GM18499 (cell line): Measurements from ENCODE around the gene UAP1L1.
"Not testable (repeated sequence)": the region's sequence is repeated elsewhere in the genome, so short reads cannot be mapped to it uniquely, and the experiment has no call there.

Experiments
- ATAC-seq: cut with Tn5 transposase; IDR thresholded peaks from one replicate; pipeline ENCODE4 v1.9.1; 2021; ENCODE audit warnings: moderate number of reproducible peaks; ENCODE audit not compliant: insufficient read depth, unreplicated experiment

UAP1L1 gene

DNA sequence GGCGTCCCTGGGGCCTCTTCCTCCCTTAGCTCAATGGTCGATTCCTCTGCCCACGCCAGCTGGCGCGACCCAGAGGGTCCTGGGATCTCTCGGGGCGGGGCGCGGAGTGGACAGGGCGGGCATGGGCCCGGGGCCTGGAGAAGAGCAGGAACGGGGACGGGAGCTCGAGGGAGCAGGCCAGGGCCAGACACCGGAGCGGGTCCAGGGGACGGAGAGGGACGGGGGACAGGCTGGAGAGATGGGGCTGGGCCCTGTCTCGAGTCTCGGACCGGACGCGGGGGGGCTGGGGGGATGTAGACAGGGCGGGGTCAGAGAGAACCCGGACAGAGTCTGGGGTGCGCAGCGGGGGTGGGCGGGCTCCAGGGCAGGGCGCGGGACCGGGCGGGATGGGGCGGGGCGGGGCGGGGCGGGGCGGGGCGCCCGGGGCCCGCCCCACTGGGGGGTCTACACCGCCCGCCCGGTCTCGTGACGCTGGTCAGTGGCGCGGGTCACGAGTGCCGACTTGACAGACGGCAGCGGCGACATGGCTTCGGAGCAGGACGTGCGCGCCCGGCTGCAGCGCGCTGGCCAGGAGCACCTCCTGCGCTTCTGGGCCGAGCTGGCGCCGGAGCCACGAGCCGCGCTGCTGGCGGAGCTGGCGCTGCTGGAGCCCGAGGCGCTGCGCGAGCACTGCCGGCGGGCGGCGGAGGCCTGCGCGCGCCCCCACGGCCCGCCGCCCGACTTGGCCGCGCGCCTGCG lies at the start of gene UAP1L1:
UAP1L1 (plus strand) TSS at position 508 of the 738 bp plus-strand sequence; CDS start at position 524, 16 bp downstream.
- no peak for ATAC-seq

GRCh38 chr9:137028263-137029057 lies 48.9 kb upstream of the UAP1L1 start:
- ATAC-seq: no peak

GRCh38 chr9:137029058-137029936 lies 48.0 kb upstream of the UAP1L1 start:
- no peak for ATAC-seq

GRCh38 chr9:137030006-137030405 lies 47.3 kb upstream of the UAP1L1 start:
- no peak for ATAC-seq

DNA sequence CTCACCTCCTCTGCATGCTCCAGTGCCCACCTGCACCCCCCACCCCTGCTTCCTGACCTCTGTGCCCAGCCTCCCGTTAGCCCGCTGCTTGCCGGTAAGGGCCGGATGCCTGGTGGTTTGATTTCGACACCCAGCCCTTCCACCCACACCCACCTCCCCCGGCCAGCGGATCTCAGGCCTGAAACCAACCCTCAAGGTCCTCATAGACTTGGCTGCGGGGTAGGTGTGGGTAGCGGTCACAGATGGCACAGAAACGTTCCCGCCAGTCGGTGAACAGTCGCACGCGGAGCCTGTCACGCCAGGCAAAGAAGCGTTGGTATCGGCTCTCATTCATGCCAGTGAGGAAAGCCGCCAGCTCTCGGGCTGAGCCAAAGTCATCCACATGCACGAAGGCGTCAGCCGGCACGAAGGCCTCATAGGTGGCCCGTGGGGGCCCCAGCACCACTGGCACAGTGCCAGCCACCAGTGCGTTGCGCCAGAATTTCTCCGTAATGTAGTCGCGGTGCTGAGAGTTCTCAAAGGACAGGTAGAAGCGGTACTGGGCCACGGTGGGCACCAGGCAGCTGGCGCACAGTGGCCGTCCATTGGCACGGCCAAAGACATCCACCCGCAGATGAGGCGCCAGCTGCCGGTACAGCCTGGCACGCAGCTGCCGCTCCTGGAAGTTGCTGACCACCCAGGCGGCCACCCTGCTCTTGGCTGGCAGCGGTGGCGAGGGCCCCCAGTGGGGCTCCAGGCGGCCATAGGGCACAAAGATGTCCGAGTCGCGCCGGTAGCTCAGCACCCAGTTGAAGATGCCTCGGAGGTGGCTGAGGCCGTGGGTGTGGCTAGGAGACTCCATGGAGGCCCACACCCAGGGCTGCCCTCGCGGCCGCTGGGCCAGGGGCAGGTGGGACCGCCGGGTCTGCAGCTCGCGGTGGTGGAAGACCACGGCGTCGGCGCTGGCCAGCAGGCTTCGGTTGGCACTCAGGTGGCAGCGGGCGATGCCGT lies 46.5 kb upstream of the UAP1L1 start:
- ATAC-seq: no peak

- ATAC-seq: no peak
These were observed 45.2 kb upstream of the UAP1L1 start, which contains the start of gene FUT7 for GRCh38 chr9:137031904-137032640. FUT7 (minus strand) TSS chr9:137032088; CDS start chr9:137031991, 97 bp downstream.

- no peak for ATAC-seq
These were observed 44.5 kb upstream of the UAP1L1 start for GRCh38 chr9:137032858-137033257.

- not testable (repeated sequence) for ATAC-seq
These were observed 43.8 kb upstream of the UAP1L1 start for GRCh38 chr9:137033481-137033880.

- no peak for ATAC-seq
These were observed 43.1 kb upstream of the UAP1L1 start for GRCh38 chr9:137034039-137034708.

DNA sequence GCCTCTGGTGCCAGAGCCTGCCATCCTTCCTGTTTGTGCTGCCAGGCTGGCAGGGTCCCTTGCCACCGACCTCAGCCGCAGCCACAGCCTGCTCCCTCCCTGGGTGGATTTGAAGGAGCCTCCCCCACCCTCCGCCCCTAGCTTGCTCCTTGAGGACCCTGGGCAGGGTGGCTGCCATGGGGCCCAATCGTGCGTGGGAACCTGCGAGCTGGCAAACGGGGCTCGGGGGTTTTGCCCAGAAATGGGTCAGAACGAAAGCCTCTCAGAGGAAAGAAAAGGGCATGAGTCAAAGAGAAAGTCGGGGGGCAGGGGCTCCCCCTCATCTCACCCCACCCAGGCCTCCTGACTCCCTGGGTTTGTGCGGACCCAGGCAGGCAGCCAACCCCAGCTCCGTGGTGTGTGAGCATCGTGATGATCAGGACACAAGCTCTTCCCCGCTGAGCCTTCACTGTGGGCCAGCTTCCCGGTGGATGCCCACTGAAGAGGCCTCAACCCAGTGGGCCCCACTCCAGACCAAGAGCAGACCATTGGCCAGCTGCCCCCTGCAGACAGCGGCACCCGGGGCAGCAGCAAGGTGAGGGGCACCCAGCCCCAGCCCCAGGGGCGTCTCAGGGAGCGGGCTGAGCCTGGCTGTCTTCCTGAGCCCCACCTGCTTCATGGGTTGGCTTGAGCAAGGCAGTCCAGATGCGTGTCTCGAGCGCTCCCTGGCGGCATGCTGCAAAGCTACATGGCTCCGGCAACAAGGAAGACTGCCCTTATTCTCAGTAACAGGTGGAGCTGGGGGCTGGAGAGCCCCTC lies 42.4 kb upstream of the UAP1L1 start:
- no peak for ATAC-seq

GRCh38 chr9:137035507-137035834 lies 41.8 kb upstream of the UAP1L1 start:
- no peak for ATAC-seq

DNA sequence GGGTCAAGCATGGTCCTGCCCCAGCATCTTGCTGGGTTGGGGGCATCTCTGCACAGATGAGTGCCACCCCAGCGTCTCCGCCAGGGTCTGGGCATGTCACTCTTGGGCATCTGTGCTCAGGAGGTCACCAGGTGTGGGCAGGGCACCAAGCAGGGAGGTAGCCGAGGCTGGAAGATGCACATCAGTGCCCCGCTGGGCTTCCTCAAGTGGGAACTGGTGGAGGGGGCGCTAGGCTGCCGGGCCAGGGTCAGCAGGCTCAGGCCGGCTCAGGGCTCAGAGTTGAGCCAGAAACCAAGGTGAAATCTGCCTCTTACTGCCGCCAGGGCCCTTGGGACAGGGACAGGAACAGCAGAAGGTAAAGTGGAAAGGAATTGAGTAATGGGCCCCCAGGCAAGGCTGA lies 41.4 kb upstream of the UAP1L1 start:
- no peak for ATAC-seq

DNA sequence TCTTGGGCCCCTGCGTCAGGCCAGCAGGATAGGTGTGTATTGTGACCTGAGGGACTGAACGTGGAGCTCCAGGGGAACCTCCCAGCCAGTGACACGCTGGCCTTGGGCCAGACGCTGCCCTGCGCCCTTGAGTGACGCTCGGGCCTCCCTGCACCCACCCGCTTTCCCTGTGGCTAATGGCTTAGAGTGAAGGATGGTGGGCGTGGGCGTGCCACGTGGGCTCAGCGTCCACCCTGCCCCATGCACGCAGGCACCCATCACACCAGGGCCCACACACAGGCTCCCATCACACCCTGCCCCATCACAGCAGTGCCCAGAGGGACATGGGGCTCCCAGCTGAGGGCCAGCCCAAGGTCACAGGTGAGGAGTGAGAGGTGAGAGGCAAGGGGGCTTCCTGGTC lies 40.3 kb upstream of the UAP1L1 start:
- ATAC-seq: no peak

DNA sequence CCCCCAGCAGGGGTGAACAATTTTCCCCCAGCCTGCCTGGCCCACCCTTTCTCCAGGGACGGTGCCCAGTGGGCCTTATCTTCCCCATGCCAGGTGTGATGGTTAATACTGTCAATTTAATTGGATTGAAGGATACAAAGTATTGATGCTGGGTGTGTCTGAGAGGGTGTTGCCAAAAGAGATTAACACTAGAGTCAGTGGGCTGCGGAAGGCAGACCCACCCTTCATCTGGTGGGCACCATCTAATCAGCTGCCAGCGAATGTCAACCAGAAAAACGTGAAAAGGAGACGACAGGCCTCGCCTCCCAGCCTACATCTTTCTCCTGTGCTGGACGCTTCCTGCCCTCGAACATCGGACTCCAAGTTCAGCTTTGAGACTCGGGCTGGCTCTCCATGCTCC lies 39.8 kb upstream of the UAP1L1 start:
- no peak for ATAC-seq

DNA sequence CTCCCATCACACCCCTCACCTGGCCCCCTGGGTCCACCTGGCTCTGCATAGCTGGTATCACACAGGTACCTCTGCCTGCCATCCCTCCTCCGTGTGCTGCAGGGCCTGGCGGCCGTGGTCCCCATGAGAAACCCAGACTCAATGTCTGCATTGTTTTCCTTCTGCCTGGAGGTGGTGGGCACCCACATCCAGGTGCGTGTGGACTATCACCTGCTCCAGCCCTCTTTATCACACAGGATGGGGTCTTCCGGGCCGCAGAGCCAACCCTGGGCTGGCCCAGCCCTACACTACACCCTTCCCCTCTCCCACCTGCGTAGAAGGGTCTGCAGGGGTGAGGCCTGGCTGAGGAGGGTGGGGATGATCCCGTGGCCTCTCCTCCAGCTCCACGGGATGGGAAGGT lies 38.4 kb upstream of the UAP1L1 start:
- no peak for ATAC-seq

DNA sequence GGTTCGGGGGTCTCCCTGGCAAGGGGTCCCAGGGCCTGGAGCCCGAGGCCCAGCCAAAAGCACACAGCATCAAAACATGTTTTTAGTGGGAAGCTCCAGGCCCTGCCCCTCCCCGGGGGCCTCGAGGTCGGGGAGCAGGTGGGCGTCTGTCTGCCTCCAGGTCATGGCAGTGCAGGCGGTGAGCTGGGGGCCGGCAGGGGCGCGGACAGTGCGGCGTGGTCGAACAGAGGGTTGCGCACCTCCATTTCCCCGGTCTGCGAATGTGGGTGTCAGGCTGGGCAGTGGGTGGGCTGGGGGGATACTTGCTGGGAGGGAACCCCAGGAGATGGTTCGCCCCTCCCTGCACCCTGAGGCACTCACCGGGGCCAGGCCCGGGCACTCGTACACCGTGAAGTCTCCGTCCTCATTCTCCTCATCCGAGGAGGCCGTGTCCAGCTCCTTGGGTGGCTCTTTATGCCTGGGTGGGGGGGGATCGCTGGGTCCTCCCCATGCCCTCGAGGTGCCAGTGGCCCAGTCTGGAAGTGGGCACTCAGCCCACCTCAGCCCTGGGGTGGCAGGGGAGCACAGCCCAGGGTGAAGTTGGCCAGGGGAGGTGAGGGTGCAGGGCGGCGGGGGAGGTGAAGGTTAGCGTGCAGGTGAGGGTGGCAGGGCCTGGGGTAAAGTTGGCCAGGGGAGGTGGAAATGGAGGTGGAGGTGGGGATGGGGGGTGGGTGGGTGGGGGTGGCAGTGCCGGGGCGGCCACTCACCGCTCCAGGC lies 37.5 kb upstream of the UAP1L1 start:
- no peak for ATAC-seq

GRCh38 chr9:137040568-137040967 lies 36.7 kb upstream of the UAP1L1 start:
- no peak for ATAC-seq
